ENCODE measurements around the gene SEMA3G.

SEMA3G gene

DNA sequence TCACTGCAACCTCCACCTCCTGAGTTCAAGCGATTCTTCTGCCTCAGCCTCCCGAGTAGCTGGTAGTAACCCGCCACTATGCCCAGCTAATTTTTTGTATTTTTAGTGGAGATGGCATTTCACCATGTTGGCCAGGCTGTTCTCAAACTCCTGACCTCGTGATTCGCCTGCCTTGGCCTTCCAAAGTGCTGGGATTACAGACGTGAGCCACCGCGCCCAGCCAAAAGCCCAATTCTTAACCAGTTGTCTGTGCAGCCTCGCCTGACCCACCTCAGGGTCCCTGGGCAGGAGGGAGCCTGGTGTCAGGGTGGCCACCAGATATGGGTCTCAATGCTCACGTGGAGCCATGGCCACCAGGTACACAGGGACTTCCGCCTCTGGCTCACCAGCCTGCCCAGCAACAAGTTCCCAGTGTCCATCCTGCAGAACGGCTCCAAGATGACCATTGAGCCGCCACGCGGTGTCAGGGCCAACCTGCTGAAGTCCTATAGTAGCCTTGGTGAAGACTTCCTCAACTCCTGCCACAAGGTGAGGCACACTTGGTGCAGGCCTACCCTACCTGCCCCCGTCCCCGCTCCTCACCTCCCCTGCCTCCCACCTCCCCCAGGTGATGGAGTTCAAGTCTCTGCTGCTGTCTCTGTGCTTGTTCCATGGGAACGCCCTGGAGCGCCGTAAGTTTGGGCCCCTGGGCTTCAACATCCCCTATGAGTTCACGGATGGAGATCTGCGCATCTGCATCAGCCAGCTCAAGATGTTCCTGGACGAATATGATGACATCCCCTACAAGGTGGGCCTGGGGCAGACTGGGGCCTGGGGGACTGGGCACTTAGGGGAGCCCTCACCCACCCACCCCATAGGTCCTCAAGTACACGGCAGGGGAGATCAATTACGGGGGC lies 48.6 kb downstream of the SEMA3G start:
- no peak for DNase-seq (ENCODE audit: low read depth in 2 of 2)

DNA sequence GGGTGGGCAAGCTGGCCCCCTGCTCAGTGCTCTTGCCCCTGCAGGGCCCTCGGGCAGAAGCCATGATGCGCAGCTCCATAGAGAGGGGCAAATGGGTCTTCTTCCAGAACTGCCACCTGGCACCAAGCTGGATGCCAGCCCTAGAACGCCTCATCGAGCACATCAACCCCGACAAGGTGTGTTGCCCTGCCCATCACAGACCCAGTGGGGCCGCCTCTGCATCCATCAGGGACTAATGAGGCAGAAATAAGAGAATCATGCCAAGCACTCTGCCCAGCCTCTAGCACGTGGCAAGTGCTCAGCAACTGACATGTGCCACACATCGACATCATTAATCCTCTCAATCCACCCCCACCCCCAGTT lies 49.4 kb downstream of the SEMA3G start:
- no peak for DNase-seq (ENCODE audit: low read depth in 2 of 2)

DNA sequence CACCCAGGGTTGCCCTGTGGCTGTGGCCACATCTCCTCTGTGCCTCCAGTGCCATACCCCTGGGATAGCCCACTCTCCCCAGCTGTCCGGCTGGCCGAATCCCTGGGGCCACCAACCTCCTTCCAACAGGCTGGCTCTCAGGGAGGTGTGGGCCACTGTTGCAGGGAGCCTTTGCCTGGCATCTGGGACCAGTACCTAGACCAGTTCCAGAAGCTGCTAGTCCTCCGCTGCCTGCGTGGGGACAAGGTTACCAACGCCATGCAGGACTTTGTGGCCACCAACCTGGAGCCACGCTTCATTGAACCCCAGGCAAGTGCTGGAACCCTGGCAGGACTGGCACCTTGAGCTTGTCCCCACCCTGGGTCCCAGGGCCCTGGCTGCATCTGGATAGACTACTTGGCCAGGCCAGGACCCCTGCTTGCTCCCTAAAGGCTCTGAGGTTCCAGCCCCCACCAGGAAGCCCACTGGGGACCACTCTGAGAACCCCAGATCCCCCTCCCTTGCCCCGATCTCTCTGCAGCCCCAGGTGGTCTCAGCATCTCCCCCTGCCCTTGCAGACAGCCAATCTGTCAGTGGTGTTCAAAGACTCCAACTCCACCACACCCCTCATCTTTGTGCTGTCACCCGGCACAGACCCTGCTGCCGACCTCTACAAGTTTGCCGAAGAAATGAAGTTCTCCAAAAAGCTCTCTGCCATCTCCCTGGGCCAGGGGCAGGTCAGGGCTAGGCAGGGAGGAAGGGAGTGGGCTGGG lies 50.0 kb downstream of the SEMA3G start:
- DNase-seq (ENCODE audit: low read depth in 2 of 2) = no peak

DNA sequence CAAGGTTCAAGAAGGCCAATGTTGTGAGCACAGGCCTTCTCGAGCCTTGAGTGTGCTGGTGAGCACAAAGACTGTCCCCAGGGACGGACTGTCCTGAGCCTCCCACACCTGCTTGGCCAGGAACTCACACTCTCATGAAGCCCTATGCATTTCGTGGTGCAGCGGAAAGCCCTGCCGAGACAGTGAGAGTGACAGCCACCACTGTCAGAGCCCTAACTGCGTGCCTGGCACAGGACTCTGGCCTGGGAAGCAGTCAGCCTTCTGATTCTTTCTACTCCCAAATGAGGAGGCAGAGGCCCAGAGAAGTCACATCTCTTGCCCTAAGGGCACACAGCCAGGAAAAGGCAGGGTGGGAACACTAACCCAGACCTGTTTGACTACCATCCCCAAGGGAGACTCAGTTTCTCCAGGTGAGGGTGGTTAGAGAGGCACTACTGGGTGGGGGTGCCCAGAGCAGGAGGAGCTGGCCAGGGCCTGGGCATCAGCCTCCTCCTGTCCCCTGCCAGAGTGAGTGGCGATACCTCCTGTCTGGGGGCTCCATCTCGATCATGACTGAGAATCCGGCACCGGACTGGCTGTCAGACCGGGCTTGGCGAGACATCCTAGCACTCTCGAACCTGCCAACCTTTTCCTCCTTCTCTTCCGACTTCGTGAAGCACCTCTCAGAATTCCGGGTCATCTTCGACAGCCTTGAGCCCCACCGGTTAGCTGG lies 50.8 kb downstream of the SEMA3G start:
- DNase-seq (ENCODE audit: low read depth in 2 of 2) = no peak

DNA sequence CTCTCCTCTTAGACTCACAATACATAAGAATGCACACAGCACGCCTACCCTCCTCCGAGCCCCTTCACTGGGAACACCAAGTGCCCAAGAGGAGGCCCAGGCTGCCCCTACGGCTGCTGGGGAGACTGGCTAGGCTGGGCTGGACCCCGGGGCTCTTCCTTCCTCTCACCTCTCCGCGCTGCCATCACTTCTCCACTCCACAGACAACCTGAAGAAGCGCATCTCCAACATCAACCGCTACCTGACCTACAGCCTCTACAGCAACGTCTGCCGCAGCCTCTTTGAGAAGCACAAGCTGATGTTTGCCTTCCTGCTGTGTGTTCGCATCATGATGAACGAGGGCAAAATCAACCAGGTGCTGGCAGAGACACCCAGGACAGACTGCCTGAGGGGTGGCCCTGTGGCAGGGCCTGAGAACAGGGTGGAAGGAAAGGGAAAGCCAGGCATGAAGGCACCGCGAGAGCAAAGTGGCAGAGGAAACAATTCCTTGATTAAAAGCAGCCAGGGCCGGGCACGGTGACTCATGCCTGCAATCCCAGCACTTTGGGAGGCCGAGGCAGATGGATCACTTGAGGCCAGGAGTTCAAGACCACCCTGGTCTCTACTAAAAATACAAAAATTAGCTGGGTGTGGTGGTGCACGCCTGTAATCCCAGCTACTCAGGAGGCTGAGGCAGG lies 51.6 kb downstream of the SEMA3G start:
- no peak for DNase-seq (ENCODE audit: low read depth in 2 of 2)

DNA sequence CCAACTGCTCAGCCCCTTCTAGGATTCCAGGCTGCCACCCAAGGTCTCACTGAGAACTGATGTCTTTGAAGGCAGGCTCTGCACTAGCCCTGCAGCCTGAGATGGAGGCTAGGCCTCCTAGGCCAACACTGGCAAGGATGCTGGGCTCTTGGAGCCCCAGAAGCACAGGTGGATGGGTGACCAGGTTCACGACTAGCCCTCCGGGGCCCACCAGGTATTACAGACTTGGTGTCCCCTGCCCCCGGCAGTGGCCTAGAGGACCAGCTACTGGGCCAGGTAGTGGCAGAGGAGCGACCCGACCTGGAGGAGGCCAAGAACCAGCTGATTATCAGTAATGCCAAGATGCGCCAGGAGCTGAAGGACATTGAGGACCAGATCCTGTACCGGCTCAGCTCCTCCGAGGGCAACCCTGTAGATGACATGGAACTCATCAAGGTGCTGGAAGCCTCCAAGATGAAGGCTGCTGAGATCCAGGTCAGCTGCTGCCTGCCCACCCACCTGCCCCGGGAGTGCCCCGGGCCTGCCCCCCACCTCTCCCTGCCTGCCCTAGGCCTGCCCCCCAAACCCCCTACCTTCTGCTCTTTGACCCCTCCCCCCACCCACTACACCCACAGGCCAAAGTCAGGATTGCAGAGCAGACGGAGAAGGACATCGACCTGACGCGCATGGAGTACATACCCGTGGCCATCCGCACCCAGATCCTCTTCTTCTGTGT lies 52.5 kb downstream of the SEMA3G start:
- no peak for DNase-seq (ENCODE audit: low read depth in 2 of 2)

DNA sequence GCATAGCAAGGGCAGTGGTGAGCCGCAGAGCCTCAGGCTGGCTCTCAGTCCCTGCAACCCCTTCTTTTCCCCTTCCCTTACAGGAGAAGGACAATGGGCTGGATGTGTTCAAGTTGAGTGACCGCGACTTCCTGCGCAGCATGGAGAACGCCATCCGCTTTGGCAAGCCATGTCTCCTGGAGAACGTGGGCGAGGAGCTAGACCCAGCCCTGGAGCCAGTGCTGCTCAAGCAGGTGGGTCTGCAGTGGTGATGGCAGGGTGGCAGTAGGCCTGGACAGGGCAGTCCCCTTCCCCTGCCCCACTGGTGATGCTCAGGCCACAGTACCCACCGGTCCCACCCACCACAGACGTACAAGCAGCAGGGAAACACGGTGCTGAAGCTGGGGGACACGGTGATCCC lies 53.8 kb downstream of the SEMA3G start:
- no peak for DNase-seq (ENCODE audit: low read depth in 2 of 2)

DNA sequence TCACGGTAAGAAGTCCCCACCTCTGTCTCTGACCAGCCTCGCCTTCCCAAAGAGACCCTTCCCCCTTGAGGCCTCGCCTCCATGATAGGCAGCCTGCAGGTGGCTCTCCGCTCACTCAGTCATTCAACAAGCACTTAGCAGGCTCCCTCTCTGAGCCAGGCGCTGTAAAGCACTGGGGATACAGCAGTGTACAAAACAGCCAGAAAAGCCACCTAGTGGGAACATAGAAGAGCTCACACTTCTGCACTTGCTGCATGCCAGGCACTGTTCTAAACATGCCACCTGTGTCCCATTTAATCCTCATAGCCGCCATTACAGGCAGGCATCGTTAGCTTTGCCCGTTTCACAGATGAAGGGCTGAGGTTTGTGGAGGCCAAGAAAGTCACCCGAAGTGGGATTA lies 56.0 kb downstream of the SEMA3G start:
- DNase-seq (ENCODE audit: low read depth in 2 of 2) = no peak

DNA sequence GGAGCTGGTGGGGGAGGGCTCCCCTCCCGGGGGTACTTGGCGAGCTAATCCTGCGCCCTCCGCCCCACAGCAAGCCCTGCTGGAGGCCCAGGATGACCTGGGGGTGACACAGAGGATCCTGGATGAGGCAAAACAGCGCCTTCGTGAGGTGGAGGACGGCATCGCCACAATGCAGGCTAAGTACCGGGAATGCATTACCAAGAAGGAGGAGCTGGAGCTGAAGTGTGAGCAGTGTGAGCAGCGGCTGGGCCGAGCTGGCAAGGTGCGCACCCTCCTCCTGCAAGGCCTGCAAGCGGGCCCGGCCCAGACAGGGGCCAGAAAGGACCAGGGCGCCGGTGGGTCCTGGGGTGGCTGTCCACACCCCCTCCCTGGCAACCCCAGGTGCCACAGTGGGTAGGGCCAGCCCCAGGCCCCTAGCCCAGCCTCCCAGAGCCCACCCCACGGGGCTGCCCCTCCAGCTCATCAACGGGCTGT lies 56.5 kb downstream of the SEMA3G start:
- DNase-seq (ENCODE audit: low read depth in 2 of 2) = no peak

DNA sequence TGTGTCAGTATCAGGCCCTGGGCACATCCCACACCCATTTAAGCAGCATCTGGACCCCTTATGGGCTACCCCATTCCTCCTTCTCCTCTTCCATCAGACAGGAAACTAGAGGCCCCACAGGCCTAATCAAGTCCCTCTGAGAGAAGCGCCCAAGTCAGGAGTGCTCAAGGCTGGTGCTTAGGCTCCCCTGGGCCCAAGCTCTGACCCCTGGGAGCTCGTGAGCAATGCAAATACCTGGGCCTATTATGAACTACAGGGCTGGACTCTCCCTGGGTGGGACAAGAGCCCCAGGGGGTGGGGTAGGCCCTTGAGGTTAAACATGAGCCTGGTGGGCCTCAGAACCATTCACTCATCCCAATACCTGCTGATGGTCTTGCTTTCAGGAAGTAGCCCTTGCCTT lies 57.4 kb downstream of the SEMA3G start:
- DNase-seq (ENCODE audit: low read depth in 2 of 2) = no peak

DNA sequence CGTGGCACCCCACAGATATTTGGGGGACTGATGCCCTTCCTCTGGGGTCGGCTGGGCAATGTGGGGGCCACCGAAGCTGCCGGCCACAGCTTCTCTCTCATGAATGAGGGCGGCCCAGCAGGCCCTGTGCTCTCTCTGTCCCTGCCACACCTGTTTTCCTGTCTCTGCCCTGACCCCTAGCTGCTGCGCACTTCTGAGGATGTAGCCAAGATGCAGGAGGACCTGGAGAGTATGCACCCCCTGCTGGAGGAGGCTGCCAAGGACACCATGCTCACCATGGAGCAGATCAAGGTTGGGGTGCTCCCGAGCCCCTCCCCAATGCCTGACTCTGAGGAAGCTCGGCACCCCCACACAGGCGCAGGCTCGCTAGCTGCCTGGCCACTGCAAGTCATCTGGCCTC lies 59.7 kb downstream of the SEMA3G start:
- DNase-seq (ENCODE audit: low read depth in 2 of 2) = no peak

DNA sequence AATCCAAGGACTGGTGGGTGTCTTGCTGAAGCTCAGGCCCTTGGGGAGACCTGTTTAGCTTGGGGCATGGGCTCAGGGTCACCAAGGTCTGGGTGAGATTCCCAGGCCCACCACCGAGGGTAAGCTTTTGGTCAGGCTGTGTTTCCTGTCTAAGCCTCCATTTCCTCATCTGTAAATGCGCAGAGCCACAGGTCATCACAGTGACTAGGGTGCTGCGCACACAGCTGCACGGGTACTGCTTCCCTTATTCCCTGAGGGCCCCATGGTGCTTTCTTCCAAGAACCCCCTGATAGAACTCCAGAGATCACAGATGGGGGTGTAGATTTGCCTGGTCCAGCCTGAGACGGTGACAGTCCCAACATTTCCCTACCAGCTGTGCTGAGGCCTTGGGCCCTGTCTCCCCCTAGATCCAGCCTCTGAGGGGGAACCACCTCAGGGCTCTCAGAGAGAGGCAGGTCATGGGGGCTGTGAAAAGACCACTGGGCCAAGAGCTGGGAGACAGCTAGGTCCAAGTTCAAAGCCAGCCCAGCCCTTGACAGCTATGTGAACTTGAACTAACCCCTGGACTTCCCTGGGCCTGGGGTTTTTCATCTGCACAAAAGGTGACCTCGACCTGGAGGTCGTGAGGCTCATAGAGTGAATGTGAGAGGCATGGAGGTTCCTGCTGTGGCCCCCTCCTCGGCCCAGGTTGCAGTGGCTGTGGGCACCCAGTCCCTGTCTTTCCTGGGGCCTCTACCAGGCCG lies 60.7 kb downstream of the SEMA3G start:
- no peak for DNase-seq (ENCODE audit: low read depth in 2 of 2)

DNA sequence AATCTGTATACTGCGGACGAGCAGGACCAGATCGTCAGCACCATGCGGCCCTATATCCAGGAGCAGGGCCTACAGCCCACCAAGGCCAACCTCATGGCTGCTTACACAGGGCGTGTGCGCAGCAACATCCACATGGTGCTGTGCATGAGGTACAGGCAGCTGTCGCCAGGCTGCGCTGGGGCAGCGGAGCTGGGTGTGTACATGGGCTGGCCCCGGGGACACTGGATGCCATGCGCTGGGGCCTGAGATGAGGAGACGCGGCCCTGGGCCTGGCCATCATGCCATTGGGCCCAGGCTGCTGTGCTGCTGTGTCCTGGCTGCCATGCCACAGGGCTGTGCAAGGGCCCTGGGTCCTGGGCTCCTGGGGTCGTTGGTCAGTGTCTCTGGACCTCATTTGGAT lies 61.5 kb downstream of the SEMA3G start:
- no peak for DNase-seq (ENCODE audit: low read depth in 2 of 2)

Measured in activated CD8-positive, alpha-beta memory T cell treated with anti-CD3 and anti-CD28 coated beads for 4 hours (primary cell).